Keratinocyte (primary cell): ENCODE results near the gene ID1. TPM values are rescaled to one million over a fixed set of nuclear protein-coding genes. Genes with fewer than 3 reads are reported as not detected.

Experiments
- DNase-seq: peaks from one replicate; pipeline ENCODE4 v3.0.0-alpha.2; 2011; ENCODE audit warnings: low read depth, missing footprints, low spot score
- FAIRE-seq: peaks from 2 replicates; lab custom pipeline; 2011; peaks lifted over from hg19 to GRCh38; lab: Jason Lieb, UNC
- H2AFZ ChIP-seq: 2 replicates; pipeline ENCODE4 v1.6.0; 2012; ENCODE audit warnings: low read length, control low read depth, inconsistent platforms; ENCODE audit not compliant: control insufficient read depth
- H3K27ac ChIP-seq: 2 replicates; pipeline ENCODE4 v1.5.1; 2011; ENCODE audit warnings: low read length; ENCODE audit not compliant: control insufficient read depth, insufficient read depth
- H3K27me3 ChIP-seq: 3 replicates; pipeline ENCODE4 v1.6.0; 2011; ENCODE audit warnings: low read length; ENCODE audit not compliant: control insufficient read depth, insufficient read depth; ENCODE audit errors: extremely low read depth
- H3K36me3 ChIP-seq, 2 experiments: 2 replicates in 1 of 2; 3 replicates in 1 of 2; pipeline ENCODE4 v1.5.1; 2011; ENCODE audit warnings: low read length in 2 of 2, mild to moderate bottlenecking in 1 of 2; ENCODE audit not compliant: control insufficient read depth in 2 of 2, insufficient read depth in 2 of 2; ENCODE audit errors: extremely low read depth in 1 of 2
- H3K4me1 ChIP-seq: 3 replicates; pipeline ENCODE4 v1.5.1; 2011; ENCODE audit warnings: low read length; ENCODE audit not compliant: control insufficient read depth, insufficient read depth; ENCODE audit errors: extremely low read depth
- H3K4me2 ChIP-seq: 3 replicates; pipeline ENCODE4 v1.6.0; 2011; ENCODE audit warnings: low read depth, low read length; ENCODE audit not compliant: control insufficient read depth, insufficient read depth; ENCODE audit errors: extremely low read depth
- H3K4me3 ChIP-seq, 3 experiments: fragments of 200-600 bp in 1 of 3; sonication (generic) in 1 of 3; 2 replicates in 2 of 3; 3 replicates in 1 of 3; pipeline ENCODE4 v1.5.1; 2011 to 2016; ENCODE audit warnings: low read length in 3 of 3, mild to moderate bottlenecking in 3 of 3, control low read depth in 2 of 3, inconsistent platforms in 1 of 3, low read depth in 1 of 3, mixed read lengths in 1 of 3, mixed run types in 1 of 3, moderate library complexity in 1 of 3; ENCODE audit not compliant: control insufficient read depth in 2 of 3, insufficient read depth in 2 of 3; ENCODE audit errors: extremely low read depth in 1 of 3
- H3K79me2 ChIP-seq: 2 replicates; pipeline ENCODE4 v1.6.0; 2012; ENCODE audit warnings: low read length; ENCODE audit not compliant: control insufficient read depth, insufficient read depth
- H3K9ac ChIP-seq: 3 replicates; pipeline ENCODE4 v1.6.0; 2011; ENCODE audit warnings: low read length; ENCODE audit not compliant: control insufficient read depth, insufficient read depth; ENCODE audit errors: extremely low read depth
- H3K9me1 ChIP-seq: 3 replicates; pipeline ENCODE4 v1.6.0; 2011; ENCODE audit warnings: low read length; ENCODE audit not compliant: control insufficient read depth, insufficient read depth; ENCODE audit errors: extremely low read depth
- H3K9me3 ChIP-seq: 2 replicates; pipeline ENCODE4 v1.5.1; 2012; ENCODE audit warnings: low read depth, low read length; ENCODE audit not compliant: control insufficient read depth
- H4K20me1 ChIP-seq: 3 replicates; pipeline ENCODE4 v1.6.0; 2011; ENCODE audit warnings: low read length; ENCODE audit not compliant: control insufficient read depth, insufficient read depth; ENCODE audit errors: extremely low read depth
- CTCF ChIP-seq, 3 experiments: IDR thresholded peaks in 1 of 3; conservative IDR thresholded peaks in 1 of 3; optimal IDR thresholded peaks in 1 of 3; 2 replicates in 2 of 3; 3 replicates in 1 of 3; pipeline versions ENCODE3 to v1.5.1; 2011; ENCODE audit warnings: low read length in 3 of 3, mild to moderate bottlenecking in 3 of 3, moderate library complexity in 2 of 3, control low read depth in 1 of 3, inconsistent platforms in 1 of 3; ENCODE audit not compliant: insufficient read depth in 2 of 3; ENCODE audit errors: extremely low read depth in 1 of 3
- EZH2 ChIP-seq: IDR thresholded peaks from one replicate; pipeline ENCODE4 v1.6.1; 2012; ENCODE audit warnings: inconsistent platforms, mild to moderate bottlenecking, low read length, moderate library complexity
- dilution Hi-C: fragments of 300-500 bp; cut with MboI; formaldehyde crosslinking; loops from one replicate; pipeline ENCODE4 v1.7.0; 2020; ENCODE audit warnings: low sequenced_read_pairs; ENCODE audit not compliant: extremely low pct_ligation_motif_present
- polyA plus RNA-seq, 5 experiments: library from polyadenylated mRNA; depleted of rRNA in 3 of 5; stranded (reverse) in 3 of 5; stranded (forward) in 1 of 5; unstranded in 1 of 5; fragments of >200 nt; gene quantifications; 1 replicate in 1 of 5; 2 replicates in 3 of 5; 3 replicates in 1 of 5; pipeline versions ENCODE4 v1.2.1 to v1.2.3, GENCODE V29; 2011 to 2012; ENCODE audit warnings: missing spikeins in 2 of 5, low read depth in 1 of 5, low replicate concordance in 1 of 5

The ID1 gene
- polyA plus RNA-seq, 1 donor (not counting 4 experiments of a cell fraction or from before 2014, with no cell fraction given) = 24.4 TPM

- Histone ChIP-seq H3K27ac (no peak overlapping the region), H3K36me3 (no peaks in the 10 kb centered on the region), H3K4me3 (no peak overlapping the region), H3K9ac (no peak overlapping the region), H3K9me1 (no peaks in the 10 kb centered on the region), H2AFZ (no peak overlapping the region), H3K4me1 (peaks cover 26% of the 10 kb centered on the region), H4K20me1 (no peaks in the 10 kb centered on the region), H3K79me2 (peaks cover 15% of the 10 kb centered on the region), H3K27me3 (no peaks in the 10 kb centered on the region), H3K9me3 (no peaks in the 10 kb centered on the region), H3K4me2 (no peak overlapping the region)
- FAIRE-seq (no peak), DNase-seq (no peak)
- dilution Hi-C loops = no loop called here
- TF ChIP-seq CTCF (optimal IDR thresholded peaks at IDR 0.05 in 1 of 3, IDR thresholded peaks at IDR 0.05 in 1 of 3, conservative IDR thresholded peaks at IDR 0.05 in 1 of 3; ENCODE audit: extremely low read depth in 1 of 3, insufficient read depth in 2 of 3, low read length in 3 of 3) (no peak), EZH2 (no peak)
These were observed 2.7 kb upstream of the ID1 start for GRCh38 chr20:31602431-31602778.

- Histone ChIP-seq H3K9me3 (no peaks in the 10 kb centered on the region), H3K79me2 (peaks cover 15% of the 10 kb centered on the region), H3K9ac (no peak overlapping the region), H3K4me3 (no peak overlapping the region), H3K4me1 (peaks cover 31% of the 10 kb centered on the region), H2AFZ (no peak overlapping the region), H3K27me3 (no peaks in the 10 kb centered on the region), H3K4me2 (peak overlapping the region; percentile 3), H4K20me1 (no peaks in the 10 kb centered on the region), H3K9me1 (no peaks in the 10 kb centered on the region), H3K27ac (no peak overlapping the region), H3K36me3 (no peaks in the 10 kb centered on the region)
- TF ChIP-seq CTCF (optimal IDR thresholded peaks at IDR 0.05 in 1 of 3, IDR thresholded peaks at IDR 0.05 in 1 of 3, conservative IDR thresholded peaks at IDR 0.05 in 1 of 3; ENCODE audit: extremely low read depth in 1 of 3, insufficient read depth in 2 of 3, low read length in 3 of 3) (peak in 1 of 3 experiments; percentile 0), EZH2 (no peak)
- dilution Hi-C loops = no loop called here
- no peak for DNase-seq
- FAIRE-seq = no peak
These were observed 2.2 kb upstream of the ID1 start for GRCh38 chr20:31602779-31603441.
